KG1 (cell line): ENCODE measurements around the gene PRRC2B.
"Not testable (repeated sequence)": the region's sequence is repeated elsewhere in the genome, so short reads cannot be mapped to it uniquely, and the experiment has no call there.

Experiments used
- DNase-seq: peaks from one replicate; lab custom pipeline; 2025; lab: John Stamatoyannopoulos, UW

PRRC2B gene

DNA sequence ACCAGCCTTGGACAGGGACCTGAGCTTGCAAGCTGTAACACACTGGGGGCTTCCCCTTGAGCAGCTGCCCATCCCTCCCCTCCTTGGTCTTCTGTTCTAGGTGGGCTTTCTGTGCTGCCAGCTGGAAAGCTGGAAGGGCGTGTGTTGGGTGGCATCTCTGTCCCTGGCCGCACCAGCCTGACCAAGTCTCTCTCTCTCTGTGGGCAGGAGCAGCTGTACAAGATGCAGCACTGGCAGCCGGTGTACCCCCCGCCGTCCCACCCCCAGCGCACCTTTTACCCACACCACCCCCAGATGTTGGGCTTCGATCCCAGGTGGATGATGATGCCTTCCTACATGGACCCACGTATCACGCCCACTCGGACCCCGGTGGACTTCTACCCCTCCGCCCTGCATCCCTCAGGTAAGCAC, 76.7 kb downstream of the PRRC2B start:
- no peak for DNase-seq

GRCh38 chr9:131472085-131472484, 78.2 kb downstream of the PRRC2B start:
- not testable (repeated sequence) for DNase-seq

DNA sequence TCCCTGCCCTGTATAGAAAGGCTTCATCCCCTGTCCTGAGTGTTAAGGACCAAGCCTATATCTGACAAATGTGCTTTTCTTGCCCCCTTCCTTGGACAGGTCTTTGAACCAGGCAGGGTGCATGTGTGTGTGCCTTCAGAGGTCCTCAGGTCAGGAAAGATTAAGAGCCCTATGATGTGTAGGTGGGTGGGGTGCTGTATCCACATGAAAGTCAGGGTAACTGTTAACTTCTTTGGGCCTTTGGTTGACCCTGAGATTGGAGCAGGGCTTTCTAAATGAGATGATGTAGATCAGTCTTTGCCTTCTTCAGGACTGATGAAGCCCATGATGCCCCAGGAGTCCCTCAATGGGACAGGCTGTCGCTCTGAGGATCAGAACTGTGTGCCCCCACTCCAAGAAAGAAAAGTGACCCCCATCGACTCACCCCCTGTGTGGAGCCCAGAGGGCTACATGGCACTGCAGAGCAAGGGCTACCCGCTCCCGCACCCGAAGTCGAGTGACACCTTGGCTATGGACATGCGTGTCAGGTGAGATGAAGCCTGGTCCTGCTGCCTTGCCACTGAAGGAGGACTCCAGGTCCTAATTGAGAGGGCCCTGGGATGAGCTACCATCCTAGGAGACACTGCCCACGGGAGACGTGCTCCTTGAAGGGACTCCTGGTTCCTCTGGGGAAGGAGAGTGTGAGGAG, 79.5 kb downstream of the PRRC2B start:
- no peak for DNase-seq

GRCh38 chr9:131473891-131474290, 80.0 kb downstream of the PRRC2B start:
- DNase-seq, result no peak

- DNase-seq, result no peak
Observed at GRCh38 chr9:131474711-131475110, 80.8 kb downstream of the PRRC2B start.

DNA sequence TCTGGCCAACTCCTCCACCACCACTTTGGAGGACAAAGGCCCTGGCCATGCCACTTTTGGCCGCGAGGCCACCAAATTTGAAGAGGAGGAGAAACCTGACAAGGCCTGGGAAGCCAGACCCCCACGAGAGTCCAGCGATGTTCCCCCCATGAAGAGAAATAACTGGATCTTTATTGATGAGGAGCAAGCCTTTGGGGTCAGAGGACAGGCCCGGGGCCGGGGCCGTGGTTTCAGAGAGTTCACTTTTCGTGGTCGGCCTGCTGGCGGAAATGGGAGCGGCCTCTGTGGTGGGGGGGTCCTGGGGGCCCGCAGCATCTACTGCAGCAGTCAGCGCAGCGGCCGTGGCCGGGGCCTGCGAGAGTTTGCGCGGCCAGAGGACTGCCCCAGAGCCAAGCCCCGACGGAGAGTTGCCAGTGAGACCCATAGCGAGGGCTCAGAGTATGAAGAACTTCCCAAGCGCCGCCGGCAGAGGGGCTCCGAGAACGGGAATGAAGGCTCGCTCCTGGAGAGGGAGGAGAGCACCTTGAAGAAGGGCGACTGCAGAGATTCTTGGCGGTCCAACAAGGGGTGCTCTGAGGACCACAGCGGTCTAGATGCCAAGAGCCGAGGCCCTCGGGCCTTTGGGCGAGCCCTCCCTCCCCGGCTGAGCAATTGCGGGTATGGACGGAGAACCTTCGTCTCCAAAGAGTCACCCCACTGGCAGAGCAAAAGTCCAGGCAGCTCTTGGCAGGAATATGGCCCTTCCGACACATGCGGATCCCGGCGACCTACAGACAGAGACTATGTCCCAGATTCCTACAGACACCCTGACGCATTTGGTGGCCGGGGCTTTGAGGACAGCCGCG, 81.4 kb downstream of the PRRC2B start:
- DNase-seq, result no peak

DNA sequence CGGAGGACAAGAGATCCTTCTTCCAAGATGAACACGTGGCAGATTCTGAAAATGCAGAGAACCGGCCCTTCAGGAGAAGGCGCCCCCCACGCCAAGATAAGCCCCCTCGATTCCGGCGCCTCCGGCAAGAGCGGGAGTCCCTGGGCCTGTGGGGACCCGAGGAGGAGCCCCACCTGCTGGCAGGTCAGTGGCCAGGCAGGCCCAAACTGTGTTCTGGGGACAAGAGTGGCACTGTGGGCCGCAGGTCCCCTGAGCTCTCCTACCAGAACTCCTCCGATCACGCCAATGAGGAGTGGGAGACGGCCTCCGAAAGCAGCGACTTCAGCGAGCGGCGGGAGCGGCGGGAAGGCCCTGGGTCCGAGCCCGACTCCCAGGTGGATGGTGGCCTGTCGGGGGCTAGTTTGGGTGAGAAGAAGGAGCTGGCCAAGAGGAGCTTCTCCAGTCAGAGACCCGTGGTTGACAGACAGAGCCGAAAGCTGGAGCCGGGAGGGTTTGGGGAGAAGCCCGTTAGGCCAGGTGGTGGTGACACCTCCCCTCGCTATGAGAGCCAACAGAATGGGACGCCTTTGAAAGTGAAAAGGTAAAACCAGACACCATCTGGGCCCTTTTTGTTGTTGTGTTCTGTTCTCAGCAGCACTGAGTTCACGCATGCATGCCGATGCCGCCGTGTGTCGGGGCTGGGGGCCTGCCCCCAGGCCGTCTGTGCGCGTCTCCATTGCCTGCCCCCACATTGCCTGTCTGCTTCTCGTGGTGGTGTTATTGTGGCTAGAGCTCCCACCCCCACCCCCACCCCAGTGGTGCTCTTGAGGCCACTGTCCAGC, 82.3 kb downstream of the PRRC2B start:
- DNase-seq, result no peak

- no peak for DNase-seq
Observed at GRCh38 chr9:131476777-131477345, 83.0 kb downstream of the PRRC2B start.

GRCh38 chr9:131477367-131477766, 83.5 kb downstream of the PRRC2B start:
- no peak for DNase-seq

GRCh38 chr9:131477816-131478419, 84.0 kb downstream of the PRRC2B start:
- DNase-seq, result no peak

DNA sequence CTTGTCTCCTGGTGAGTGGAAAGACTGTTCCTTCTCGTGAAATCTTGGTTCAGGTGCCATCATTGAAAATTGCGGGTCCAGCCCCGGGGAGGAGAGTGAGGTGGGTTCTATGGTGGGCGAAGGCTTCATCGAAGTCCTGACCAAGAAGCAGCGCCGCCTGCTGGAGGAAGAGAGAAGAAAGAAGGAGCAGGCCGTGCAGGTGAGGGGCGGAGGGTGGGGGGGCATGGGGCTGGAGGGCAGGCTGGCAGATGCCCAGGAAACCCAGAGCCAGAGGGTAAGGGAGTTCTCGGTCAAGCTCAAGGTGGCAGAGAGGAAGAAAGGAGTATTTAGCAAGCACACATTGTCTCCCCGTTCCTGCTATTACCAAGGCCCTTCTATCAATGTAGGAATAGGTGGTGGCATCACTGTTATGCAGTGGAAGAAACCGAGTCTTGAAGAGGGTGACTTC, 84.6 kb downstream of the PRRC2B start:
- no peak for DNase-seq

- DNase-seq, result no peak
Observed at GRCh38 chr9:131478911-131479310, 85.0 kb downstream of the PRRC2B start.

- no peak for DNase-seq
Observed at GRCh38 chr9:131480258-131480657, 86.4 kb downstream of the PRRC2B start.

- DNase-seq, result no peak
Observed at GRCh38 chr9:131481441-131482342, 87.8 kb downstream of the PRRC2B start.

GRCh38 chr9:131482343-131483006, 88.6 kb downstream of the PRRC2B start:
- no peak for DNase-seq

DNA sequence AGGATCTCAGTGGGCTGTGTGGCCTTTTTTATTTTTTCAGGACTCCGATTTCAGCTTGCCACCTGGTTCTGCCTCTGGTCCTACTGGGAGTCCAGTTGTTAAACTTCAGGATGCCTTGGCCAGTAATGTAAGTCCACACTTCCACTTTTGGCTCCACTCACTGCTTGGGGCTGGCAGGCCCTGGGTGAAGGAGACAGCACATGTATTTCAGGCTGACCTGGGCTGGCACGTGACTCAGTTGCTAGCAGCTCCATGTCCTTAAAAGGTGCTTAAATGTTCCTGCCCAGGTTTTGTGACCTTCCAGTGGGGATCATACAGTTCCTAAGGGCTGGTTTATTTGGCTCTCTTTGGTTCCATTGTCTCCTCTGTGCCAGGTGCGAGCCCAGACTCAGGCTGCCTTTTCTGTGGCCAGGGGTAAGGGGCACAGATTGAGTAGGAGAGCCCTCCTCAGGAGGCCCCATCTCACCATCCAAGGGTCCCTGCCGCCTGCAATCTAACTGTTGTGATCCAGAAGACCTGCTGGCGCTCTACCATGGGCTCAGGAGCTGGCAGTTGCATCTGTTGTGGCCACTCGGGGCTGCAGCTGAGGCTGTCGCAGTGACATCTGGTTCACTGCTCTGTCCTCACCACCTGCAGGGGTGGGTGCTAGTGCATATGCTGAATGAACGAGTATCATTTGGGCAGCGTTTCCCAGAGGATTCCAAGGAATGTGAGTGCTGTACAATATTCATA, 89.6 kb downstream of the PRRC2B start:
- no peak for DNase-seq

- DNase-seq, result no peak
Observed at GRCh38 chr9:131484051-131484445, 90.2 kb downstream of the PRRC2B start.

DNA sequence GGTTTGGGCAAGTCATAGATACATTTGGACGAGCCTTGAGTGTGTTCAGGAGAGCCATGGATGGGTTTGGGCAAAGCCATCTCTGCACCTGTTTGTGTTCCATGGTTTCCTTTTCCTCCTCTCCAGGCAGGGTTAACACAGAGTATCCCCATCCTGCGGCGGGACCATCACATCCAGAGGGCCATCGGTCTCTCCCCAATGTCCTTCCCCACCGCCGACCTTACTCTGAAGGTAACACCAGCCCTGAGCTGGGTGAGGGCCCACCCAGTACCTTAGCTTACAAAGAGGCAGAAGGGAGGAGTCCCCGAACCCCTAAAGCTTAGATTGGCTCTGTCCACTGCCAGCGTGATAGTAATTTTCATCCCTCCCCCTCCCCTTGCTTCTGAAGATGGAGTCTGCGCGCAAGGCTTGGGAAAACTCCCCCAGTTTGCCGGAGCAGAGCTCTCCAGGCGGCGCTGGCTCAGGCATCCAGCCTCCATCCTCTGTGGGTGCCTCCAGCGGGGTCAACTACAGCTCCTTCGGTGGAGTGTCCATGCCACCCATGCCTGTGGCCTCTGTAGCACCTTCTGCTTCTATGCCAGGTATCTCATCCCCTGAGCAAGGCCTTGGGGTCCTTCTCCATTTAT, 90.8 kb downstream of the PRRC2B start:
- DNase-seq, result no peak

- DNase-seq, result no peak
Observed at GRCh38 chr9:131485206-131485605, 91.3 kb downstream of the PRRC2B start.
